ENCODE results near the gene CNTN1. TPM values are rescaled to one million over a fixed set of nuclear protein-coding genes. Genes with fewer than 3 reads are reported as not detected.

Gene CNTN1
- polyA plus RNA-seq, 1 donor, result 35.7 TPM

DNA sequence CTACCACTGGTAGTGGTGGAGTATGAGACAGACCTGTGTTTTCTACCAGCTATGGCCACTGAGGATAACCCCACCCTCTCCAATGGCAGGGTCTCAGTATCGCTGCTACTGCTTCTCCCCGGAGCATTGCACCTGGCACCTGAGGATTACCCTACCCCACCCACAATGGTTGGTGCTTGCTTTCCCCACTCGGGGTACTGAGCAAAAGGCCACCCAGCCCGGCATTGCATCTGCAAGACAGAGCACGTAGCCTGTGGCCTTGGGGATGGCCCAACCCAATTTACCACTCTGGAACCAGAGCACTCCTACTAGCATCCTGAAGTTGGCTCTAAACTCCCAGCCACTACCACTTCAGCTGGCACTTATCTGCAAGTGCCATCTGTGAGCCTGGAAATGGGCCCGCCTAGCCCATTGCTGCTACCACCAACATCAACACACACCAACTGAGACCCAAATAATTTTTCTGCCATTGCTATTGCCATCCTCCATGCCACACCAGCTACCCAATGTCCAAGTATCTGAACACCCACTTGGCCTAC, 145.7 kb downstream of the CNTN1 start:
- no peak for DNase-seq

DNA sequence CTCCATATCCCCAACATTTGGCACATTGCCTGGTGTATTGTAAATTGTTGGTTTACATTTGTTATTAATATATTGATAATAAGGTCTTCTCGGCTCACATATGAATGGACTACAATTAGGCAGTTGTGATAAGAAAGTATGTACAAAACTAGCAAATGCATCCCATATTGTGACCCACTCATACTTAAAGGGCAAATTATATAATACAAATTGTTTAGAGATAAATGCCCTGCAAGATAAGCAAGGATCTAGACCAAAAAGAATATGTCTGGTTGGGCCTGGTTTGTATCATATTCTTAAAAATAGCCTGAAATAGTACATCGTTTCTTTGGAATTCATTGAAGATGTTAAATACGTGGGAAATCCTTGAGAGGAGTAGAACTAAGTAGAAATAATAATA, 151.3 kb downstream of the CNTN1 start:
- DNase-seq, result no peak

DNA sequence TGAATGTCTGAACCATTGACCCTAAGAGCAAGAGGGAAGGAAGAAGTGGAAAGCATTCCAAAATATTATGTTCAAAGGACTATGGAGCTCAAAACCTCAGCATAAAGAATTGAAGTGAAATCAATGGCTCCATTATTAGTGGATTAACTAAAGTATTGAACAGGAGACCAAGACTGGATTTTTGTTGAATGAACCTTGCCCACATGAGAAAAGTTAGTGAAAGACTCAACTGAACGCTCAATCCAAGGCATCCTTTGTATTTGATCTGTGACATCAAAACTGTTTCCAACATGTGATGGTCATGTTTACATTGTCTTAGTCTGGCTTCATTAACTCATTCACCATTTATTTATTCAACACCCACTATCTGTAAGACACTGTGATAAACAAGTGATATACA, 161.0 kb downstream of the CNTN1 start:
- DNase-seq, result no peak

DNA sequence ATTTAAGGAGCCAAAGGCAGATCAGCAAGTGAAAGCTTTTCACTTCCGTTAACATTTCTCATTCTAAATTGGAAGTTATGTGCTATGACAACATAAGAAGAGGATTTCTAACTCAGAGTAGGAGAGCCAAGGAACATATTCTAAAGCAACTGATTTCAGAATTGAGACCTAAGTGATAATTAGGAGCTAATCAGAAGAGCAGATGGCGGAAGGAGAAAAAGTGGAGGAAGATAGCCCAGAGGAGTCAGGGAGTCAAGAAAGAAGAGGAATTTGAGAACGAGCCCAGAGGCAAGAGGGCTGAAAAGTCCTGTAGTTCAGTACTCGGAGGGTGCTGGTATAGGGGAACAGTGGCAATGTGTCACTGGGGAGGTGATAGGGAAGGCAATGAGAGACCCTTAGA, 162.4 kb downstream of the CNTN1 start:
- DNase-seq, result no peak

DNA sequence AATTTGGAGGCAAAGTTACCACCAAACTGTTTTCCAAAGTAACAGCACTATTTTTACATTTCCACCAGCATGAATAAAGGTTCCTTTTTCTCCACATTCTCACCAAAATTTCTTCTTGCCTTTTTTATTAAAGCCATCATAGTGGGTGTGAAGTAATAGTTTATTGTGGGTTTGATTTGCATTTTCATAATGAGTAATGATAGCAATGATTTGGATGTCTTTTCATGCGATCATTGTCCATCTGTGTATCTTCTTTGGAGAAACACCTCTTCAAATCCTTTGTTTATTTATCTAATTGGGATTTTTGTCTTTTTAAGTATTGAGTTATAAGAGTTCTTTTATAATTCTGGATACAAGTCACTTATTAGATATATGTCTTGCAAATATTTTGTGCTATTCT, 172.7 kb downstream of the CNTN1 start:
- DNase-seq, result no peak

DNA sequence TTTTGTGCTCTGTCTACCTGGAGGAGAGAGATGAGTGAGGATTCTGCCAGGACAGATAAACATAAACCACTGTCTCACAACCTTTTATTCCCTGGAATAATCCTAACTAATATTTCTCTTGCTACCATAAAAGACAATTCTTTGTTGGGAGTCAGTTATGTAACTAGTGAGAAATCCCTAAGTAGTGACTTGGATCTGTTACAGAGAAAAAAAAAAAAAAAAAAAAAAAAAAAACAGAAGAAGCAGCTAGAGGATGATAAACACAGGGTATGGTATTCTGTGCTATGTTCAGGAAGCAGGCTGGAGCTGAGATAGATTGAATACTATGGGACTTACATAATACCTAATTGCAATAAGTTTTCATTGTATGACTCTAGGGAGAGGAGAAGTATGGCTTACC, 178.7 kb downstream of the CNTN1 start:
- no peak for DNase-seq

DNA sequence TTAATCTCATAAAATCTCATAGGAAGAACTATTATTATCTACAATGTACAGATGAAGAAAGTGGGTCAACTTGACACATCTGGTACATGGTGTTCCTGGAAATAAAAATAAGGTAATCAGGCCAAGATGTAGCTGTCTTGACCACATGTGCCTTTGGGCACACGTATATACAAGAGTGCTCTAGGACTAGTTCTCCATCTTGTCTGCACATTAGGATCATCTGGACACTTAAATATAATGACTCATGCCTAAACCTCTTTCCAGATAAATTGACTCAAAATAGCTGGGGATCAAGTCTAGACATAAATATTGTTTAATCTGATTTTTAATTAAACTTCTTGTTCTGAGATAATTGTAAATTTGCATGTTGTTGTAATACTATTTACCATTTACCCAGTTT, 182.6 kb downstream of the CNTN1 start:
- DNase-seq, result no peak

DNA sequence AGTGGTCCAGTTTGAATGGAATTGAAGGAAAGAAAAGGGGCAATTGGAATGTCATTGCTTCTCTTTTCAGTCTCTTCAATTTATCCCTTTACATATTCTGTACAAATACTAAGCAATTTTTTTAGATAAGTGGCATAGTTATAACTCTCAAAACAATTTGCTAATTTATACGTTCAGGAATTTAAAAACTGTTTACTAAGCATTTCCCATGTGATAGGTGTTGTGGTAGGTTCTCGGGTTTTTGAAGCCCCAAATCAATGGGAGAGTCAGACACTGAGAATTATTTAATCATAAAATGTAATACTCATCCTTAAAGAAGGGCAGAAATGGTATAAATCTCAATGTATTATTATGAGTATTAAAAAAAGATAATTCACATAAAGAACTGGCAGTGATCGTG, 197.1 kb downstream of the CNTN1 start:
- DNase-seq, result no peak

DNA sequence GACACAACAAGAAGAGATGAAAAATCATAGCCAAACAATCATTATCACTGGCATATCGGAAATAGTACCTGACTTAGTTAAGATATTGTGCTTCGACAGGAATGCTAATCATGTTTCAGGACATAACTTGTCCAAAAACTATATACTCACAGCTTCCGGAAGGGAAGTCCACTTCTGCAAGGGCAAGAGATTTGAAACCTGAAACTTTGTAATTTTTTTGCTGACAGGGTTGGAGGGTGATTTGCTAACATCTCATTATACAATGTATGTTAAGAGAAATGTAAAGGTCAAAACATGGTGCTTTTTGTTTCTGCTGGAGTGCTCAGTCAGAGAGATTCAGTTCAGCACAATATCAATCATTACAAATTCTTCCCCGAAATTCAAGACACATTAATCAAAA, 200.3 kb downstream of the CNTN1 start:
- no peak for DNase-seq

DNA sequence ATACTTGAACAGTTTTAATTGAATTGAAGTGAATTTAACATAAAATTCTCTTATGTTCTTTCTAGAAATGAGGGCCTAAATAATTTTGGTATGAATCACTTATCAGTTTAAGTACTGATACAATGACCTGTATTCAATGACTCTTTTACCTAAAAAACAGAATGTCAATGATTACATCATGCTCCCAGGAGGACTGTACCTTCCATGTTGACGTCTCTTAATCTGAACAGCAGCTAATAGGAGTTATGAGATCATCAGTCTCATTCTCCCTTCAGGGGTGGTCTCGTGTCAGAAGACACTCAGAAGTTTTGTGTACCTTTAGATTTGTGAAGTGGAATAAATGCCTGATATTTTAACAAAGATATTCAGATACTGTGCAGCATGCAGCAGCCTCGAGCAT, 206.3 kb downstream of the CNTN1 start:
- no peak for DNase-seq

DNA sequence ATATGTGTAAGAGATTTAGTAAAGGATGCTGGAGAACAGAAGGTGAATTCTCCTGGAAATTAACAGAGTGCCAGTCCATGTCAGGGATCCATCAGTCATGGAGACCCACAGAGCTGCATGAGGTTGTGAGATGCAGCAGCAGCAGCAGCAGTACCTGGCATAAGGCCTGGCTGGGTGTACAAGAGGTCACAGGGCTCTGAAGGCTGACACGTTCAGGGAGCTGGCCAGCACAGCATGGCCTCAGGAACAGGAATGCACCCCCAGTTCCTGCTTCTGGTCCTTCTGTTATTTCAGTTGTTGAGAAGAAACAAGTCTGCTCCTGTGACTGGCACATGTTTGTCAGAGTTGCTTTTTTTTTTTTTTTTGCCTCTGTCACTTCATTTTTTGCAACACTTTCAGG, 210.8 kb downstream of the CNTN1 start:
- DNase-seq, result no peak

DNA sequence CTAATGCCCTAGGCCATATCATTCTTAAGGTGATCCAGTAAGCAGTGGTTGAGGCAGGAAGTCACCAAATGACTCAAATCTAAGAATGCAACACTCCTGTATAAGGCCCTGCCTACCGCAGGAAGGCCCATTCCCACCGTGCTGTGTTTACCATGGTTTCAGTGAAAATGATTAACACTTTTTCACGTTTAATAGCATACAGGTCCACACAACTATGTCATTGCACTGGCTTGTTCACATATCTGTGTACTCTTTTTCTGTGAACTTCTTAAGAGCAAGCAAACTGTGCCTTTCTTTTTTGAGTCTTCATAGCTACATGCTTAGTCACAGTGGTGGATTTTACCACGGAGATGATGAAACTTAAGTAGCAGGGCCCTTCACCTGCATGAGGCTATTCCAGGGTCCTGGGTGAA, 214.9 kb downstream of the CNTN1 start:
- no peak for DNase-seq

DNA sequence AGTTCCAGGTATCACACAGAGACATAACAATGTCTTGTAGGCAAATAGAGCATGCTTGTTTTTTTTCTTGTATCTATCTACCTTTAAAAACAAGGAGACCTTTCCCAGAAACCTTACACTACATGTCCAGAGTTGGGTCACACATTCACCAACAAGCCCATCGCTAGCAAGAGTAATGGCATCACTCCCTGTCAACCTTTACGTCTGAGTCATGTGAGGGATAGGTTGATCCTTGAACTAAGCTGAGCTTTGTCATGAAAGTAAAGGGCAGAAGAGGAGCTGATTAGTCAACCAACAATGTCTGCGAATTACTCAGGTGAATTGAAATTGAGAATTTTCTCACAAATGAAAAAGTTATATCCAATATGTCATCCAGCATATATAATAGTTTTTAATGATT, 219.4 kb downstream of the CNTN1 start:
- DNase-seq, result no peak

DNA sequence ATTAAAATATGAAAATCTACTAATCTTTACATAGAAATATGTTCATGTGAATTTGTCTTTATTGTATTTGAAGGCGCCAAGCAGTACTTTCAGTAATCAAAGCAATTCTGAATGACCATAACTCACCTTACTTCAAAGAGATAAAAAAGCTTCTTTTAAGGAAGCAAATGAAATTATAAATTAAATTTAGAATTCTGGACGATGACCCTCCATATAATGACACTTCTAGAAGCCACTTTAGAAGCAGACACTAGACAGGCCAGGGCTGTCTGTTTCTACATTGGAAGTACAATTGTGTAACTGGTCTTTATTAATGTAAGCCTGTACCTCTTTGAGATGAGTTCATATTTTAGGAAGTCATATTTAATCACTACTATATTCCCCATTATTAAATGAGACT, 222.9 kb downstream of the CNTN1 start:
- no peak for DNase-seq

DNA sequence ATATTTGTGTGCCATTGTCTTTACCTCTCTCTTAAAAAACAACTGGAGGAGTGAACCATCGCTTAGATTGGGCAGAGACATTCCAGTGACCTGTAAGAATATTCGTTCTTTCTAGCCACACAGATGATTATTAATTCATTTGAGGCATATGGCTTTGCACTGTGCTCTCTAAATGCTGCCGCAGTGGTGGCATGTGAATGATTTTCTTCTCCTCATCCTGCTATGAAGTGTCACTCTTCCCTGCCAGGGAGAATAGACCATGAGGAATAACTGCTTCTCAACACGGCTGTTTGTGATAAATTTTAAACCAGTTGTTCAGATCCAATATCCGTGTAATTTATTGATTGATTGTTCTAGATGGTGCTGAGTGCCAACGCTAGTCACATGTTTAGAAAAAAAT, 225.3 kb downstream of the CNTN1 start:
- no peak for DNase-seq

DNA sequence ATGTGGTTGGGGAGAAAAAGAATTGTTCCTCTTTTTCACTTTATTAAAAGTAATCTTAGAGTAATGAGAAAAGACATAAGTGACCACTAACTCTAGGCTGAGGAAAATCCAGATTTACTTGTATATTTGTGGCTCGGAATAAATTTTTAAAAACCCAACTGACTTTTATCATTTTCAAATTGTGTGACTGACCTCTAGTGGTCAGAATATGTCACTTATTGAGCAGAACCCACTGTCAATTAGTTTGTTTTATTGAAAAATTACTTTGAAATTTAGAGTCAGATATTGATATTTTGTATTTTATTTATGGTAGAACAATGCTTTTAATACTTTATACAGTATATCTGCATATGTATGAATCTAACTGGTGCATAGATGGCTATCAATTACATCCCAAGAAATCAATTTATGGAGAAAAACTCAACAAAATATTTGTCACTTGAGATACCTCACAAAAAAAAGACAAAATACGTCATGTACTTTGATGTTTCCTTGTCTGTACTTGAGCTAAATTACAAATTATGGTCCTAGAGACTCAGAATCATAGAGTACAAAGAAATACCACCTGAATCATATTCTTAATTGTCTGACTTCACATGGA, 229.4 kb downstream of the CNTN1 start:
- peak; percentile 11 for DNase-seq

DNA sequence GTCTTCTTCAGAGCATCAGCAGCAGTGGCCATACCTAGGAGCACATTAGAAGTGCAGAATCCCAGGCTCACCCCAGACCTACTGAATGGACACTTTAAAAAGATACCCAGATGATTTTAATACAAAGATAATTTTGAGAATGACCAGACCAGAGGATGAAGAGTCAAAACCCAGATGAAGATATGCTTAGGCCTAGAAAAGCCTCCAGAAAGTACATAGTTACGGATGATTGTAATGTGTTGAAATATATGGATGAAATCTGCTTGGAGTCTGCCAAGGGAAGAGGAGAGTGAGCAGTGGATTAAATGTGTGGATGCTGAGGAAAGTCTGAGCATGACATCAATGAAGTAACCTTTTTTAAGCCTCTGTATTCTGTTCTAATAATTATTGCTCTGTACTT, 245.7 kb downstream of the CNTN1 start:
- no peak for DNase-seq

DNA sequence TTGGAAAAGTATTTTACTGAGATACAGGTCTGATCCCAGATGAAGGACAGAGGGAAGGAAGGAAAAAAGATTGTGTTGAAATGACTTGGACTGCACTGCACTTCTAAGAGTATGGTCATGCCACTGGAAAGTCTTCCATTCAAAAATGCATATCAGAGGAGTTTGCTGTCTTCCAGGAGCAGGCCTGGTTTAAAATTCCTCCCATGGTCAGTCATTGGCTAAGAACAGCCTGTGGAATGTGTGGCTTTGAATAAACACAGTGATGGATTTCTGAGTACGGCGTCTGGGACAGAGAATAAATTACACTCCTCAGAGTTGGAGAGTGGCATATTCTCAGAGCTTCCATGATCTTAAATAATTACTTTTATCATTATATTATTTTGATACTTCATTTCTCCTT, 250.1 kb downstream of the CNTN1 start:
- DNase-seq, result no peak

DNA sequence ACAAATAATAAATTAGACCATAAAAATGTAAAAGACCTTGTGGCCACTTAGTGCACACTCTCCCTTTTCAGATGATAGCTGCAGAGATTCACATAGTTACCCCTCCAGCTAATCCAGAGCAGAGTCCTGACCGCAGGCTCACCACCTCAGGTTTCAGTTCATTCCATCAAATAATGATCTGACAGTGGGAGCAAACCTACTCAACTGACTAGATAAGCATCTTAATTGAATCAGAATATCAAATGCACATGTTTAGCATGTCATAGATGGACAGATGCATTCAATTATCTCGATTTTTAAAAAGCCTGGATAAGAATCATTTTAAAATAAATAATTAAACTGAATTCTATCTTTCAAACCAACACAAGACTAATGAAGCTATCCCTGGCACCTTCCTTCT, 253.5 kb downstream of the CNTN1 start:
- DNase-seq, result no peak

DNA sequence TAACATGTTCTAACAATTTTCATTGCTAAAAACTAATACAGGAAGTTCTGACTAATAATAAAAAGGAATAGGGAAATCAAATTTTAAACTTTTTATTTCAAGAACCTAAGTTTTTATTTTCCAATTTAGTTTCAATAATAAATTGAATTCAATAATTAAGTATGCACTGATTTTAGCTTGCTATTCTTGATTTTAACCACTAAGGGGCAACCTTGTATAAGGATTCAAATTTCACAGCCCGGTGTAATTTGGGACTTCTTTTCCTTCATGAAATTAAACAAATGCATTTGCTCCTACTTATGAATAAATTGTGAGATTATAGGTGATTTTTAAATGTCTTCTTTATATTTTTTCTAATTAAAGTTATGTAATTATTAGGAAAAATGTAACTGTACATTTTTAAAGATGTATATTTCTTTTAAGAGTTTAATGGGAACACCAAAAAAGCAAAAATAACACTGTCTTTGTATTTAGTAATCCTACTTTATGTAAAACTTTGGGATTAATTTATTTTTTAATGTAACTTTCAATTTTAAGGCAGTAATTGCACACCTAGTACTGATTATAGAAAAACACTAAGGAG, 254.5 kb downstream of the CNTN1 start:
- peak; percentile 25 for DNase-seq

DNA sequence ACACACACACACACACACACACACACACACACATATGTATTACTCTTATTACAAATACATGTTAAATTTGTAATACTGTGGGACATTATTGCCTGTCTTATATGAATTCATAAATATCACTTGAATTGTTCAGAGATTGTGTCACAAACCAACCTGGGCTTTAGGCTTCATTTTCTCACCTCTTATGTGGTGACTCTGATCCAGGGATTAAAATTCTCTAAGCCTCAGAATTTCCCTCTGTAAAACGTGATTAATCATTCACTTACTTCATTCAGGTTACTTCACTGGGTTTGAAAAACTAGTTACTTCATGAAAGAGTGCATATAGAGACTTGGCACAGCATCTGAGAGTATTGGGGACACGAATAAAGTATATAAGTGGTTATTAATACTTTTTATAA, 255.6 kb downstream of the CNTN1 start:
- DNase-seq, result no peak

DNA sequence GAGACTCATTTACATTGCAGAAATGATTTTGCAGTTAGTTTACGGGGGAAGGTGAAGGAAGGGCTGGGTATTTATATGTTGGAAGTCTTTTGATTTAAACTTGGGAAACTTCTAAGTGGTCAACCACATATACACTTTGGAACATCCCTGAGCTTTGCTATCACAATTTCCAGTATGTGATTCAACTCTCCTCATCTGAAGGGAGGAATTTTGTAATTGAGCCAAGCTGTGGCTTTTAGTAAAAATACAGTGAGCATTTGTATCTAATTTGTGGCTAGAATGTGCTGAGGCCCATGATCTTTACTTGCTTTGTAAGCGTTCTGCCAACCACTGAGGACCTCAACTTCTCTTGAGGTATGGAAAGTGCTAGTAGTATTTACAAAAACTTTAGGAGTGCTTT, 260.8 kb downstream of the CNTN1 start:
- DNase-seq, result no peak

DNA sequence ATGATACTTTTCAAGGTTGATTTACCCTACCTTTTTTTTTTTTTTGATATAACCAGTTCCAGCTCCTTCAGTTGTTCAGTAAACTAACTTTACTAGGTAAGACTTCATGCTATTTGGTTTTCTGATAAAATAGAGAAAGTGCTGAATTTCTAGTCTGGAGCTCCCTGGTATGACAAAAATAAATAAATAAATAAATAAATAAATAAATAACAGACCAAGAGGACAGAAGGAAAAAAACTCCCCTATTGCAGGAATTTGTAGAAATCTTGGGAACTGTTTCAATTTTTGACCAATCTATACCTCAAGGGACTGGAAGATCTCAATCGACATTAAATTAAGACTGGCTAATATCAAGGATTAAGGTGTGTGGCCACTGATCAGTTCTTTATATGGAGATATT, 265.2 kb downstream of the CNTN1 start:
- DNase-seq, result no peak

DNA sequence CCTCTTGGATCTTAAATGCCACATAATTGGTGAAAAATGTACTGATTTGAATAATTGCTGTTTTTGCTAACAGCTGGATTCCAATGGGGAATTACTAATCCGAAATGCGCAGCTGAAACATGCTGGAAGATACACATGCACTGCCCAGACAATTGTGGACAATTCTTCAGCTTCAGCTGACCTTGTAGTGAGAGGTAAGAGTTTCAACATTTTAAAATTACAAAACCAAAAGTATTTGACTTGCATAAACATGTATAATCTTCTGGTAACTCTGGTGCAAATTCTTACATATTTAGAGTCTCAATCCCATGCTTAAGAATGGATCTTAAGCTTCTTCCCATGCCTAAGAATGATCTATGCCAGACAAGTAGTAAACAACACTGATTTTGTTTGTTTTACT, 266.8 kb downstream of the CNTN1 start:
- DNase-seq, result no peak

DNA sequence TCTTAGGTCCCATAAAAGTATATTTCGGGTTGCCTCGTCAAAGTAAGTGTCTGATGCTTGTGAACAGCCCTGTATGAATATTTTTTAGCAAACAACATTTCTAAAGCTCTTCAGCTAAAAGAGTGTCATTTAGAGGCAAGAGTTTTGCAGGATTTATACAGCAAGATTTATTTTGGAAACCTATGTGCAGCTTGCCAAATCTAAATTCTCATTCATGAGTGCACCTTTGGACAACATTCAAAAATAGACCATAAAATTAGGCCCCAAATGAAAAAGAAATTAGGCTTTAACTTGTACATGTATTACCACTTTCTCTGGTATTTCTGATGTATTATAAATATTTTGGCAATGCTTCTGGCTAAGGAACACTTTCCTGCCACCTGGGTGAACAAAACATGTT, 271.5 kb downstream of the CNTN1 start:
- DNase-seq, result no peak

Measured in left kidney (tissue), 2 donors.